Measurements from ENCODE around the gene GNG3.
A peak's percentile ranks its signal among the peaks of the same experiment; 100 is the strongest.
"Not testable (repeated sequence)": the region's sequence is repeated elsewhere in the genome, so short reads cannot be mapped to it uniquely, and the experiment has no call there.

The GNG3 gene

DNA sequence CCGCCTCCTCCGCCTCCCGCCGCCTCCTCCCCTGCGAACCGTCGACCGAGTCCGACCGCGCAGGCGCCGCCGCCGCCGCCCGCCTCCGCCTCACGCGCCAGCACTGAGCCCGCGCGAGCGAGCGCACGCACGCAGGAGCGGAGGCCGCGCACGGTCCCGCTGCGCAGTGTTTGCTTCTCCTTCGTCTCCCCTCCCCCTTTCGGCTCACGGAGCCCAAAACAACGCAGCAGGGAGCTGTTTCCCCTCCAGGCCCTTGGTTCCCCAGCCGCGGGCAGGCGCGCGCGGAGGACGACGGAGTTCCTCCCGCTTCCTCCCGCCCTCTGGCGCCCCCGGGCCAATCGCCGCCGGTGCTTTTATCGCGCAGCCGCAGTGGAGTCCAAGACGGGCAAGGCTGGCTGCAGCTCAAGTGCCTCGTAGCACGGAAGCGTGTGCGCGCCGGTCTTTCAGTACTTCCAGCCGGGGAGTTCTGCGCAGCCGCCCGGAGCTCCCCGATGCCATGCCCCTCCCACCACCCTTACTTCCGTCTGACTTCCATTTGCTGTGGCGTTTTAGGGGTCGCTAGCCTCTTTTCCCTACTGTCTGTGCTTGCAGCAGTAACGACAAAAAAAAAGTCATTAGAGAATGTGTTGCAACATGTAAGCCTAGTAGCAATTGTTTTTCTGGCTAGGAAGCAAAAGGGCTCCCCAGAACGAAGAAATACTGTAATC, 19.8 kb downstream of the GNG3 start, which contains the start of gene HNRNPUL2:
HNRNPUL2 (minus strand) TSS at position 293 of the 707 bp plus-strand sequence. CDS start 301 bp downstream, outside the sequence.
- Histone ChIP-seq H3K27ac (ENCODE audit: low read length) (peak within 1 kb of the TSS; percentile 100), H3K4me2 (ENCODE audit: insufficient read depth, low read length) (peak within 1 kb of the TSS; percentile 90), H4K20me1 (ENCODE audit: insufficient read depth, low read length) (peaks cover 35% of the 10 kb centered on the region), H2AFZ (ENCODE audit: low read depth, low read length) (peak within 1 kb of the TSS; percentile 89), H3K9ac (ENCODE audit: low read depth, low read length) (peak within 1 kb of the TSS; percentile 94), H3K4me3 (ENCODE audit: low read depth in 1 of 2, low read length in 2 of 2) (peak within 1 kb of the TSS; percentile 74 to 93), H3K79me2 (ENCODE audit: insufficient read depth, low read length) (peaks cover 88% of the 10 kb centered on the region), H3K36me3 (ENCODE audit: insufficient read depth, low read length) (peaks cover 54% of the 10 kb centered on the region), H3K4me1 (ENCODE audit: insufficient read depth, low read length) (peaks cover 56% of the 10 kb centered on the region), H3K27me3 (ENCODE audit: insufficient read depth, low read length, poor library complexity) (no peaks in the 10 kb centered on the region), H3K9me3 (ENCODE audit: insufficient read depth, low read length, severe bottlenecking) (no peaks in the 10 kb centered on the region)
- ATAC-seq (ENCODE audit: insufficient read depth, low read depth) (peak; percentile 86), DNase-seq (peak; percentile 99)
- TF ChIP-seq, protein P1, sequence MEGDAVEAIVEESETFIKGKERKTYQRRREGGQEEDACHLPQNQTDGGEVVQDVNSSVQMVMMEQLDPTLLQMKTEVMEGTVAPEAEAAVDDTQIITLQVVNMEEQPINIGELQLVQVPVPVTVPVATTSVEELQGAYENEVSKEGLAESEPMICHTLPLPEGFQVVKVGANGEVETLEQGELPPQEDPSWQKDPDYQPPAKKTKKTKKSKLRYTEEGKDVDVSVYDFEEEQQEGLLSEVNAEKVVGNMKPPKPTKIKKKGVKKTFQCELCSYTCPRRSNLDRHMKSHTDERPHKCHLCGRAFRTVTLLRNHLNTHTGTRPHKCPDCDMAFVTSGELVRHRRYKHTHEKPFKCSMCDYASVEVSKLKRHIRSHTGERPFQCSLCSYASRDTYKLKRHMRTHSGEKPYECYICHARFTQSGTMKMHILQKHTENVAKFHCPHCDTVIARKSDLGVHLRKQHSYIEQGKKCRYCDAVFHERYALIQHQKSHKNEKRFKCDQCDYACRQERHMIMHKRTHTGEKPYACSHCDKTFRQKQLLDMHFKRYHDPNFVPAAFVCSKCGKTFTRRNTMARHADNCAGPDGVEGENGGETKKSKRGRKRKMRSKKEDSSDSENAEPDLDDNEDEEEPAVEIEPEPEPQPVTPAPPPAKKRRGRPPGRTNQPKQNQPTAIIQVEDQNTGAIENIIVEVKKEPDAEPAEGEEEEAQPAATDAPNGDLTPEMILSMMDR (IDR thresholded peaks at IDR 0.05; ENCODE audit: borderline replicate concordance, extremely low read depth, low read length, poor library complexity, severe bottlenecking), result no peak
- no peak for TF ChIP-seq EZH2 (IDR thresholded peaks at IDR 0.05; ENCODE audit: borderline replicate concordance, low read depth, low read length, severe bottlenecking)

DNA sequence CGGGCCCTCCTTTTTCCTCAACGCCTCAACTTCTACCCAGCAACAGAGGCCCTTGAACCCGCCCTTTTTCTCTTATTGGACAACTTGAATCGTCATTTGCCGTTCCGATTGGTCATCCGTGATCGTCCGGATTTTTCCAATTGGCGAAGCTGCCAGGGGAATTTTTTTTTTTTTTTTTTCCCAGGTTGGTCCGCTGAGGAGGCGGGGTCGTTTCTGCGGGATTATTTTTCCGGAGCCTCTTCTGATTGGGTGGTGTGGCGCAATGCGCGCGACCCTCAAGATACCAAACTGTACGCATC, 20.3 kb downstream of the GNG3 start:
- H3K36me3 ChIP-seq (ENCODE audit: insufficient read depth, low read length), result peaks cover 52% of the 10 kb centered on the region
- no peaks in the 10 kb centered on the region for H3K27me3 ChIP-seq (ENCODE audit: insufficient read depth, low read length, poor library complexity)
- no peak for TF ChIP-seq EZH2 (IDR thresholded peaks at IDR 0.05; ENCODE audit: borderline replicate concordance, low read depth, low read length, severe bottlenecking)
- TF ChIP-seq, protein P1 (IDR thresholded peaks at IDR 0.05; ENCODE audit: borderline replicate concordance, extremely low read depth, low read length, poor library complexity, severe bottlenecking), result no peak
- H3K9me3 ChIP-seq (ENCODE audit: insufficient read depth, low read length, severe bottlenecking), result no peaks in the 10 kb centered on the region
- DNase-seq (peak; percentile 94), ATAC-seq (ENCODE audit: insufficient read depth, low read depth) (peak; percentile 60)
- H4K20me1 ChIP-seq (ENCODE audit: insufficient read depth, low read length), result peaks cover 34% of the 10 kb centered on the region
- peak overlapping the region; percentile 65 for H3K4me2 ChIP-seq (ENCODE audit: insufficient read depth, low read length)
- H3K4me1 ChIP-seq (ENCODE audit: insufficient read depth, low read length), result peaks cover 52% of the 10 kb centered on the region
- peaks cover 88% of the 10 kb centered on the region for H3K79me2 ChIP-seq (ENCODE audit: insufficient read depth, low read length)
- peak overlapping the region; percentile 100 for H3K27ac ChIP-seq (ENCODE audit: low read length)
- peak overlapping the region; percentile 74 to 78; a peak in 3 of 4 replicates for H3K4me3 ChIP-seq (ENCODE audit: low read depth in 1 of 2, low read length in 2 of 2)
- H2AFZ ChIP-seq (ENCODE audit: low read depth, low read length), result peak overlapping the region; percentile 89
- H3K9ac ChIP-seq (ENCODE audit: low read depth, low read length), result peak overlapping the region; percentile 94

DNA sequence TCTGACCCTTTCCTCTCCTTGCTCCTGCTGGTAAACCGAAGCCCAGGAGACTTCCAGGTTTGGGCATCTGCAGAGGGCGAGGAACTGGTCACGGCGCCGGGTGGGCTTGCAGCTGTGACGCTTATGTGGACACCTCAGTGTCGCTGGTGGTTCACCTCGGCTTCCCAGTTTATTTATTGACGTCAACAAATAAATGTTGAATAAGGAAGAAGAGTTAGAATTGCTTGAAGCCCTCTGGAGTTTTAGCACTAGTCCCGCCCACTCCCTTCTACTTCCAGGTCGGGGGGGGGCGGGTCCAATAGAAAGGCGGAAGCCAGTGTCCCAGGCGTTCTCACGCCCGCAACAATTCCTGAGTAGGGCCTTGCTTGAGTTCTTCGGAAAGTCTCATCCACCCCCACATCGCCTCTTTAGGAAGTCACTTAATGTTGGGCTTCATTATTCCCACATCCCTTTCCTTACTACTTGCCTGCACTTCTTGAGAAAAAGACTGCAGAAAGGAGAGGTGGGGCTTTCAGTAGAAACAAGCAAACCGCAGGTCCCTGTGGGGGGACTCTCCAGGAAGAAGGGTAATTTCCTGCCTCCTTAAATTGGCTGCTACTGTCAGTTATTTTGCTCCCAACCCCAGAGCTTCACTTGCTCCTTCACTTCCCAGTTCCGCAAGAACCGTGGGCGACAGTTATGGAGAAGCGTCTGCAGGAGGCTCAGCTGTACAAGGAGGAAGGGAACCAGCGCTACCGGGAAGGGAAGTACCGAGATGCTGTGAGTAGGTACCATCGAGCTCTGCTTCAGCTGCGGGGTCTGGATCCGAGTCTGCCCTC, 20.9 kb downstream of the GNG3 start, which contains the start of gene TTC9C:
TTC9C (plus strand) TSS at position 316 of the 818 bp plus-strand sequence; CDS start at position 679, 363 bp downstream.
- peaks cover 47% of the 10 kb centered on the region for H3K4me1 ChIP-seq (ENCODE audit: insufficient read depth, low read length)
- peak; percentile 48 for ATAC-seq (ENCODE audit: insufficient read depth, low read depth)
- peaks cover 88% of the 10 kb centered on the region for H3K79me2 ChIP-seq (ENCODE audit: insufficient read depth, low read length)
- H4K20me1 ChIP-seq (ENCODE audit: insufficient read depth, low read length), result peaks cover 34% of the 10 kb centered on the region
- H3K27ac ChIP-seq (ENCODE audit: low read length), result peak within 1 kb of the TSS; percentile 100
- H3K4me2 ChIP-seq (ENCODE audit: insufficient read depth, low read length), result peak within 1 kb of the TSS; percentile 90
- H3K27me3 ChIP-seq (ENCODE audit: insufficient read depth, low read length, poor library complexity), result no peaks in the 10 kb centered on the region
- peaks cover 52% of the 10 kb centered on the region for H3K36me3 ChIP-seq (ENCODE audit: insufficient read depth, low read length)
- DNase-seq, result peak; percentile 86
- peak within 1 kb of the TSS; percentile 74 to 93 for H3K4me3 ChIP-seq (ENCODE audit: low read depth in 1 of 2, low read length in 2 of 2)
- TF ChIP-seq, protein P1 (IDR thresholded peaks at IDR 0.05; ENCODE audit: borderline replicate concordance, extremely low read depth, low read length, poor library complexity, severe bottlenecking), result no peak
- TF ChIP-seq EZH2 (IDR thresholded peaks at IDR 0.05; ENCODE audit: borderline replicate concordance, low read depth, low read length, severe bottlenecking), result no peak
- H3K9ac ChIP-seq (ENCODE audit: low read depth, low read length), result peak within 1 kb of the TSS; percentile 94
- peak within 1 kb of the TSS; percentile 89 for H2AFZ ChIP-seq (ENCODE audit: low read depth, low read length)
- no peaks in the 10 kb centered on the region for H3K9me3 ChIP-seq (ENCODE audit: insufficient read depth, low read length, severe bottlenecking)

DNA sequence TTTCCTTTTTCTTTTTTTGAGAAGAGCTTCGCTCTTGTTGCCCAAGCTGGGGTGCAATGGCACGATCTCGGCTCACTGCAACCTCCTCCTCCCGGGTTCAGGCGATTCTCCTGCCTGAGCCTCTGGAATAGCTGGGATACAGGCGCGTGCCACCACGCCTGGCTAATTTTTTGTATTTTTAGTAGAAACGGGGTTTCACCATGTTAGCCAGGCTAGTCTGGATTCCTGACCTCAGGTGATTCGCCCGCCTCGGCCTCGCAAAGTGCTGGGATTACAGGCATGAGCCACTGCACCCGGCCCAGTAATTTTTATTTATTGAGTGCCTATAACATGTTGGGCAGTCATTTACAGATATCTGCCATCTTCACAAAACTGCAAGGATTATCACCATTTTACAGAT, 22.6 kb downstream of the GNG3 start:
- peaks cover 19% of the 10 kb centered on the region for H4K20me1 ChIP-seq (ENCODE audit: insufficient read depth, low read length)
- peak overlapping the region; percentile 65 for H3K4me2 ChIP-seq (ENCODE audit: insufficient read depth, low read length)
- H3K4me3 ChIP-seq (ENCODE audit: low read depth in 1 of 2, low read length in 2 of 2), result peak overlapping the region; percentile 13 to 74; a peak in 3 of 4 replicates
- H3K27ac ChIP-seq (ENCODE audit: low read length), result peak overlapping the region; percentile 53; the same call in 1 of the 2 replicates
- peaks cover 30% of the 10 kb centered on the region for H3K4me1 ChIP-seq (ENCODE audit: insufficient read depth, low read length)
- H3K79me2 ChIP-seq (ENCODE audit: insufficient read depth, low read length), result peaks cover 76% of the 10 kb centered on the region
- ATAC-seq (ENCODE audit: insufficient read depth, low read depth); H2AFZ ChIP-seq (ENCODE audit: low read depth, low read length); H3K27me3 ChIP-seq (ENCODE audit: insufficient read depth, low read length, poor library complexity); H3K9me3 ChIP-seq (ENCODE audit: insufficient read depth, low read length, severe bottlenecking); DNase-seq: not testable (repeated sequence)
- H3K9ac ChIP-seq (ENCODE audit: low read depth, low read length), result peak overlapping the region; percentile 94
- H3K36me3 ChIP-seq (ENCODE audit: insufficient read depth, low read length), result peaks cover 51% of the 10 kb centered on the region
